ENCODE measurements around the gene PTOV1. TPM values are rescaled to one million over a fixed set of nuclear protein-coding genes. Genes with fewer than 3 reads are reported as not detected.
"Not testable (repeated sequence)": the region's sequence is repeated elsewhere in the genome, so short reads cannot be mapped to it uniquely, and the experiment has no call there.

The PTOV1 gene
- total RNA-seq, 2 experiments from 2014 or later, result 90.2 to 90.9 TPM

- CTCF ChIA-PET, result no interaction called here
- POLR2A ChIA-PET, result interaction anchor here (0.8 kb wide), 1 partner anchor 48 kb away, joined by 4 read pairs; no protein-coding TSS in a partner anchor
These were observed 36.9 kb upstream of the PTOV1 start for GRCh38 chr19:49814010-49814409.

GRCh38 chr19:49816590-49816989 lies 34.4 kb upstream of the PTOV1 start:
- ChIA-PET CTCF (no interaction called here), POLR2A (no interaction called here)

GRCh38 chr19:49817964-49818648 lies 32.9 kb upstream of the PTOV1 start, which contains the start of gene MED25:
Gene MED25 (plus strand): TSS chr19:49818289. CDS start chr19:49818342, 53 bp downstream.
- ChIA-PET POLR2A (interaction anchor here (0.5 kb wide), 1 partner anchor 87 kb away, joined by 3 read pairs; no protein-coding TSS in a partner anchor), CTCF (interaction anchor here (1.1 to 1.2 kb wide), 2 partner anchors 9 to 101 kb away, joined by 3 read pairs; no protein-coding TSS in a partner anchor)

- ChIA-PET POLR2A (no interaction called here), CTCF (interaction anchor here (1.1 to 1.2 kb wide), 2 partner anchors 10 to 102 kb away, joined by 3 read pairs; no protein-coding TSS in a partner anchor)
These were observed 32.1 kb upstream of the PTOV1 start for GRCh38 chr19:49818649-49819370.

- CTCF ChIA-PET, result interaction anchor here (1.2 kb wide), 1 partner anchor 11 kb away, joined by 3 read pairs; no protein-coding TSS in a partner anchor
- POLR2A ChIA-PET, result not testable (repeated sequence)
These were observed 31.4 kb upstream of the PTOV1 start for GRCh38 chr19:49819452-49820115.

- POLR2A ChIA-PET, result no interaction called here
- CTCF ChIA-PET, result no interaction called here
These were observed 30.8 kb upstream of the PTOV1 start for GRCh38 chr19:49820125-49820524.

GRCh38 chr19:49823472-49823871 lies 27.5 kb upstream of the PTOV1 start:
- CTCF ChIA-PET, result no interaction called here

GRCh38 chr19:49824662-49825061 lies 26.3 kb upstream of the PTOV1 start:
- CTCF ChIA-PET, result no interaction called here
- POLR2A ChIA-PET, result no interaction called here

More at GRCh38 chr19:49823472-49823871, 27.5 kb upstream of the PTOV1 start:
- POLR2A ChIA-PET, result no interaction called here

- CTCF ChIA-PET, result no interaction called here
- POLR2A ChIA-PET, result interaction anchor here (1.3 kb wide), 1 partner anchor 11 kb away, joined by 3 read pairs; no protein-coding TSS in a partner anchor
These were observed 23.9 kb upstream of the PTOV1 start for GRCh38 chr19:49827034-49827433.

GRCh38 chr19:49829200-49829599 lies 21.8 kb upstream of the PTOV1 start:
- ChIA-PET CTCF (no interaction called here), POLR2A (no interaction called here)

GRCh38 chr19:49829721-49830120 lies 21.2 kb upstream of the PTOV1 start:
- ChIA-PET CTCF (no interaction called here), POLR2A (no interaction called here)

GRCh38 chr19:49830766-49831165 lies 20.2 kb upstream of the PTOV1 start:
- ChIA-PET CTCF (no interaction called here), POLR2A (no interaction called here)

- POLR2A ChIA-PET, result no interaction called here
These were observed 19.4 kb upstream of the PTOV1 start for GRCh38 chr19:49831592-49831991.

GRCh38 chr19:49832556-49832955 lies 18.4 kb upstream of the PTOV1 start:
- ChIA-PET CTCF (no interaction called here), POLR2A (no interaction called here)

More at GRCh38 chr19:49831592-49831991, 19.4 kb upstream of the PTOV1 start:
- CTCF ChIA-PET, result no interaction called here

GRCh38 chr19:49833599-49833998 lies 17.4 kb upstream of the PTOV1 start:
- ChIA-PET CTCF (no interaction called here), POLR2A (no interaction called here)

- ChIA-PET CTCF (no interaction called here), POLR2A (no interaction called here)
These were observed 15.4 kb upstream of the PTOV1 start for GRCh38 chr19:49835562-49835961.

- CTCF ChIA-PET, result no interaction called here
- POLR2A ChIA-PET, result no interaction called here
These were observed 14.6 kb upstream of the PTOV1 start for GRCh38 chr19:49836176-49837008.

- CTCF ChIA-PET, result no interaction called here
- POLR2A ChIA-PET, result no interaction called here
These were observed 14.0 kb upstream of the PTOV1 start for GRCh38 chr19:49837009-49837310.

- CTCF ChIA-PET, result no interaction called here
- POLR2A ChIA-PET, result interaction anchor here (0.8 kb wide), 1 partner anchor 11 kb away, joined by 3 read pairs; no protein-coding TSS in a partner anchor
These were observed 13.5 kb upstream of the PTOV1 start for GRCh38 chr19:49837425-49837824.
